ENCODE measurements around the gene GAS2L2. TPM values are rescaled to one million over a fixed set of nuclear protein-coding genes. Genes with fewer than 3 reads are reported as not detected.

GAS2L2 gene
- total and polyA plus RNA-seq, 4 donors: 1.6 to 11.5 (median 3.9) TPM

DNA sequence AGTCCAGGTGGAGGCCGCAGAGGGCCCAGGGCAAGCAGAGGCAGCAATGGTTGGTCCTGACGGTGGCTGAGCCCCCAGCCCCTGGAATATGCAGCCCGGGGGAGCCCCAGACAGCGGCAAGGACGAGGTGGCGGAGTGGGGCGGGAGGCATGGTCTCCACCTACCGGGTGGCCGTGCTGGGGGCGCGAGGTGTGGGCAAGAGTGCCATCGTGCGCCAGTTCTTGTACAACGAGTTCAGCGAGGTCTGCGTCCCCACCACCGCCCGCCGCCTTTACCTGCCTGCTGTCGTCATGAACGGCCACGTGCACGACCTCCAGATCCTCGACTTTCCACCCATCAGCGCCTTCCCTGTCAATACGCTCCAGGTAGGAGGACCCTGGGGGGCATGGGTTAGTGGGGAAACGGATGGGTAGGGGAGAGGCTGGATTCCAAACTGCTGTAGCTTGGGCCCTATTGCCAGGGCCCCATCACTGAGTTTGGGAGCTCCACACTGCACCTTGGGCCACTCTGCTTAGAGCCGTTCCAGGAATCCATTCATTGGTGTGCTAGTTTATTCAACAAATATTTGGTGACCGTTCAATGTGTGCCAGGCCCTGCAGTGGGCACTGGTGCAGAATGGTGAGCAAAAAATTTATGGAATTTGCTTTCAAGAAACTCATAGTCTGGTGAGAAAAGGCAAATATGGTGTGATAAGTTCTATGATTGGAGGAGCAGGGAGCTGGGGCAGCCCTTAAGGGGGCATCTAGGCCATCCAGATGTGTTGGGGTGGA, 17.8 kb downstream of the GAS2L2 start:
- TF ChIP-seq, protein P1, sequence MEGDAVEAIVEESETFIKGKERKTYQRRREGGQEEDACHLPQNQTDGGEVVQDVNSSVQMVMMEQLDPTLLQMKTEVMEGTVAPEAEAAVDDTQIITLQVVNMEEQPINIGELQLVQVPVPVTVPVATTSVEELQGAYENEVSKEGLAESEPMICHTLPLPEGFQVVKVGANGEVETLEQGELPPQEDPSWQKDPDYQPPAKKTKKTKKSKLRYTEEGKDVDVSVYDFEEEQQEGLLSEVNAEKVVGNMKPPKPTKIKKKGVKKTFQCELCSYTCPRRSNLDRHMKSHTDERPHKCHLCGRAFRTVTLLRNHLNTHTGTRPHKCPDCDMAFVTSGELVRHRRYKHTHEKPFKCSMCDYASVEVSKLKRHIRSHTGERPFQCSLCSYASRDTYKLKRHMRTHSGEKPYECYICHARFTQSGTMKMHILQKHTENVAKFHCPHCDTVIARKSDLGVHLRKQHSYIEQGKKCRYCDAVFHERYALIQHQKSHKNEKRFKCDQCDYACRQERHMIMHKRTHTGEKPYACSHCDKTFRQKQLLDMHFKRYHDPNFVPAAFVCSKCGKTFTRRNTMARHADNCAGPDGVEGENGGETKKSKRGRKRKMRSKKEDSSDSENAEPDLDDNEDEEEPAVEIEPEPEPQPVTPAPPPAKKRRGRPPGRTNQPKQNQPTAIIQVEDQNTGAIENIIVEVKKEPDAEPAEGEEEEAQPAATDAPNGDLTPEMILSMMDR (IDR thresholded peaks at IDR 0.05; ENCODE audit: control extremely low read depth, extremely low read depth): no peak
- Histone ChIP-seq H3K4me1 (ENCODE audit: control insufficient read depth in 5 of 5, insufficient read depth in 5 of 5, low read length in 5 of 5) (peaks cover 0 to 11% (median 4%) of the 10 kb centered on the region in 5 donors), H3K36me3 (ENCODE audit: control insufficient read depth in 4 of 4, insufficient read depth in 4 of 4, low read length in 4 of 4) (no peaks in the 10 kb centered on the region), H3K4me3 (no peak overlapping the region), H3K27ac (ENCODE audit: low read depth in 1 of 2, low read length in 1 of 2) (no peak overlapping the region), H3K27me3 (ENCODE audit: control insufficient read depth in 3 of 3, insufficient read depth in 3 of 3, low read length in 2 of 3) (peaks cover 0 to 5% (median 3%) of the 10 kb centered on the region in 3 donors), H3K9ac (ENCODE audit: insufficient read depth in 1 of 2, low read length in 2 of 2) (no peak overlapping the region), H3K9me3 (ENCODE audit: control insufficient read depth in 4 of 4, insufficient read depth in 3 of 4, low read length in 3 of 4) (no peaks in the 10 kb centered on the region)
- WGBS, 2 donors: 85 to 92% methylated on average over 28 to 29 of the region's 29 CpGs
- ATAC-seq (ENCODE audit: insufficient read depth, low FRiP score) (no peak), DNase-seq (no peak)

- no peak for ATAC-seq (ENCODE audit: insufficient read depth, low FRiP score)
- Histone ChIP-seq H3K9ac (ENCODE audit: insufficient read depth in 1 of 2, low read length in 2 of 2) (no peak overlapping the region), H3K4me3 (no peak overlapping the region), H3K27ac (ENCODE audit: low read depth in 1 of 2, low read length in 1 of 2) (no peak overlapping the region), H3K4me1 (ENCODE audit: control insufficient read depth in 5 of 5, insufficient read depth in 5 of 5, low read length in 5 of 5) (peaks cover 0 to 11% (median 4%) of the 10 kb centered on the region in 5 donors), H3K9me3 (ENCODE audit: control insufficient read depth in 4 of 4, insufficient read depth in 3 of 4, low read length in 3 of 4) (no peaks in the 10 kb centered on the region), H3K27me3 (ENCODE audit: control insufficient read depth in 3 of 3, insufficient read depth in 3 of 3, low read length in 2 of 3) (peaks cover 0 to under 1% (median 0%) of the 10 kb centered on the region in 3 donors), H3K36me3 (ENCODE audit: control insufficient read depth in 4 of 4, insufficient read depth in 4 of 4, low read length in 4 of 4) (no peaks in the 10 kb centered on the region)
- TF ChIP-seq, protein P1 (IDR thresholded peaks at IDR 0.05; ENCODE audit: control extremely low read depth, extremely low read depth): no peak
- no peak for DNase-seq
- WGBS, 2 donors: 90 to 94% methylated on average over 7 of the region's 7 CpGs
These were observed 18.6 kb downstream of the GAS2L2 start for GRCh38 chr17:35734396-35734795.

DNA sequence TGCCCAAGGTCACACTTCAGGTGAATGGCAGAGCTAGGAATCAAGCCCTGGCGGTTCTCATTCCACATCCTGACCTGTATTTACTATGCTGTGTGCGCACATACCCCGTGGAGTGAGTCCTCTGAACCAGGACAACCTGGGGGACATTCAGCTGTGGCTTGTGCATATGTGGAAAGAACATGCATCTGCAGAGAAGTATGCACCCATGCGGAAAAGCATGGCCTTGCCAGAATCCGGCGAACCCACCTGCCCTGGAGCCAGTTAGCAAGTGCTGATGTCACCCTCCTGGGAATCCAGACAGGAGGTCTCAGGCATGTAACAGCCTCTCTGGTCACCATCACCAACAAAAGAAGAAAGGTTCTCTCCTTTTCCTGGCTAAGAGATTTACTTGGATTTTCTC, 19.7 kb downstream of the GAS2L2 start:
- ATAC-seq (ENCODE audit: insufficient read depth, low FRiP score) (no peak), DNase-seq (no peak)
- WGBS, 2 donors: 92 to 94% methylated on average over 6 of the region's 6 CpGs
- Histone ChIP-seq H3K9me3 (ENCODE audit: control insufficient read depth in 4 of 4, insufficient read depth in 3 of 4, low read length in 3 of 4) (no peaks in the 10 kb centered on the region), H3K27ac (ENCODE audit: low read depth in 1 of 2, low read length in 1 of 2) (no peak overlapping the region), H3K9ac (ENCODE audit: insufficient read depth in 1 of 2, low read length in 2 of 2) (no peak overlapping the region), H3K4me1 (ENCODE audit: control insufficient read depth in 5 of 5, insufficient read depth in 5 of 5, low read length in 5 of 5) (peaks cover 0 to 11% (median 4%) of the 10 kb centered on the region in 5 donors), H3K36me3 (ENCODE audit: control insufficient read depth in 4 of 4, insufficient read depth in 4 of 4, low read length in 4 of 4) (peaks cover 0 to 2% (median 0%) of the 10 kb centered on the region in 4 donors), H3K27me3 (ENCODE audit: control insufficient read depth in 3 of 3, insufficient read depth in 3 of 3, low read length in 2 of 3) (no peaks in the 10 kb centered on the region), H3K4me3 (no peak overlapping the region)
- TF ChIP-seq, protein P1 (IDR thresholded peaks at IDR 0.05; ENCODE audit: control extremely low read depth, extremely low read depth): no peak

Measured in lung (tissue), 12 donors.